ENCODE measurements around the gene PLB1.

PLB1 gene

DNA sequence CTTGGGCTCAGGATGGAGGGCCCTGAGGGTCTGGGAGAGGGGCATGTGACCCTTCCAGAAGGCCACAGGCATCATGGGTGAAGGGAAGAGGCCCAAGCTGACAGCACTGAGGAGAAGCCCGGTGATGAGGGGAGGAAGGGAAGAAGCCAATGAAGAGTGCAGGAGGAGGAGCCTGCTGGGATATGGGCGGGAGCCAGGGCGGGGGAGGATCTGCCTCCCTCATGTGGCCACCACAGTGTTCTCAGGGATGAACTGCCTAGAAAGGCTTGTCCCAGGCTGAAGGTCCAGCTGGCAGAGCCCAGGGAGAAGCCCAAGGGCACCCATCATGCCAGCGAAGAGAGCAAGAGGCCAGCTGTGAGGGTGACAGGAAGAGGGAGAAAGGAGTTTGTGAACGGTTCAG lies 24.6 kb upstream of the PLB1 start:
- TF ChIP-seq, protein P1, sequence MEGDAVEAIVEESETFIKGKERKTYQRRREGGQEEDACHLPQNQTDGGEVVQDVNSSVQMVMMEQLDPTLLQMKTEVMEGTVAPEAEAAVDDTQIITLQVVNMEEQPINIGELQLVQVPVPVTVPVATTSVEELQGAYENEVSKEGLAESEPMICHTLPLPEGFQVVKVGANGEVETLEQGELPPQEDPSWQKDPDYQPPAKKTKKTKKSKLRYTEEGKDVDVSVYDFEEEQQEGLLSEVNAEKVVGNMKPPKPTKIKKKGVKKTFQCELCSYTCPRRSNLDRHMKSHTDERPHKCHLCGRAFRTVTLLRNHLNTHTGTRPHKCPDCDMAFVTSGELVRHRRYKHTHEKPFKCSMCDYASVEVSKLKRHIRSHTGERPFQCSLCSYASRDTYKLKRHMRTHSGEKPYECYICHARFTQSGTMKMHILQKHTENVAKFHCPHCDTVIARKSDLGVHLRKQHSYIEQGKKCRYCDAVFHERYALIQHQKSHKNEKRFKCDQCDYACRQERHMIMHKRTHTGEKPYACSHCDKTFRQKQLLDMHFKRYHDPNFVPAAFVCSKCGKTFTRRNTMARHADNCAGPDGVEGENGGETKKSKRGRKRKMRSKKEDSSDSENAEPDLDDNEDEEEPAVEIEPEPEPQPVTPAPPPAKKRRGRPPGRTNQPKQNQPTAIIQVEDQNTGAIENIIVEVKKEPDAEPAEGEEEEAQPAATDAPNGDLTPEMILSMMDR (IDR thresholded peaks at IDR 0.05): no peak

DNA sequence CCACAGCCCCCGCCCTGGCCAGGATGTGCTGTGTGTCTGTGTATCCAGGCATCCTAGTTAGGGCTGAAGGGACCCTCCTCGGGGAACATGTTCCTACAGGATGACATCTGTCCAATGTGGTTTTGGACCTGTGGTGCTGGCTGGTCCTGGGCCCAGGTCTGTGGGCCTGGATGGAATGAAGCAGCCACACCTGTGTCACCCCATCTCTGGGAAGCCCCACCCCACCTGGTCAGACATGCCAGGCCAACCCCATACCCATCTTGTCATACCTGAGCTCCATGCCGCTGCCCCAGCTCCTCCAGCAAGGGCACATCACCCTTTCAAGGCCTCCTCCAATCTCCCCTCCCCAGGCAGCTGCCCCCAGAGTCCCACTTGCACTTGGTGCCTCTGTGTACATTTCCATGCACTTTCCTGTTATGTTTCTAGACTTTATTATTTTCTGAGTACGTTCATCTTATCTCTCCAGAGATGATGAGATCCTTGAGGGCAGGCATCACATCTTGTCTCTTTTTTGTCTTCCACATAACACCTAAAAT lies 24.1 kb upstream of the PLB1 start:
- TF ChIP-seq, protein P1 (IDR thresholded peaks at IDR 0.05): no peak

DNA sequence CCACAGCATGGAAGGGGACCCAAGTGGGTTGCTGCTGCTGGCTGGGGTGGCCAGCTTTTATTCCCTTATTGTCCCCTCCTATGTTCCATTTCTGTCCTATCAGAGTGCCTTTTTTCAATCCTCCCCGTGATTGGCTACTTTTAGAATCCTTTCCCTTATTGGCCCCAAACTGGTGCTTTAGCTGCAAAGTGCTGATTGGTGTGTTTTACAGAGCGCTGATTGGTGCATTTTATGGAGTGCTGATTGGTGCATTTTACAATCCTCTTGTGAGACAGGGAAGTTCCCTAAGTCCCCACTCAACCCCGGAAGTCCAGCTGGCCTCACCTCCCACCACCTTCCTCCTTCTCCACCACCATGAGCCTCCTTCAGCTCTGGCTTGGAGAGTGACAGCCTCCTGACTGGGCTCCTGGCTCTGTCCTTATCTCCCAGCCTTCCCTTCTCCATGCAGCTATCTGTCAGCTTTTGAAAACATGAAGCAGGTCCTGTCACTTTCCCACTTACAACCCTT lies 20.7 kb upstream of the PLB1 start:
- TF ChIP-seq, protein P1 (IDR thresholded peaks at IDR 0.05): no peak

DNA sequence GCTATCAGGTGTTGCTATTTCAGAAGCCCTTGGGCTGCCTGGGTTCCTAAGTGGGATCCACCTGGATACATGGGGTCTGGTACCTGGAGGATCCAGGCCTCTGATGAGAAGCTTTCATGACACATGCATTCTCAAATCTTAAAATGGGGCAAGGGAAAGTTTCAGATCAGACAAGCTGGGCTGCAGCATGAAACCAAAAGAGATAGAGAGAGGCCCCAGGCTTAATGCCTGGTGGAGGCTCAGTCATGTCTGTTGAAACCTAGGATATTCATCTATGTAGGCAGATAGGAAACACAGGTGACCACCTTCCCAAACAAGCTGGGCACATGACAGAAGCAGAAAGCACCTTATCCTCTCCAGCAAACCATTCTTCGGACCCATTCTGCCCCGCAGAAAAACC lies 18.8 kb upstream of the PLB1 start:
- TF ChIP-seq, protein P1 (IDR thresholded peaks at IDR 0.05): no peak

DNA sequence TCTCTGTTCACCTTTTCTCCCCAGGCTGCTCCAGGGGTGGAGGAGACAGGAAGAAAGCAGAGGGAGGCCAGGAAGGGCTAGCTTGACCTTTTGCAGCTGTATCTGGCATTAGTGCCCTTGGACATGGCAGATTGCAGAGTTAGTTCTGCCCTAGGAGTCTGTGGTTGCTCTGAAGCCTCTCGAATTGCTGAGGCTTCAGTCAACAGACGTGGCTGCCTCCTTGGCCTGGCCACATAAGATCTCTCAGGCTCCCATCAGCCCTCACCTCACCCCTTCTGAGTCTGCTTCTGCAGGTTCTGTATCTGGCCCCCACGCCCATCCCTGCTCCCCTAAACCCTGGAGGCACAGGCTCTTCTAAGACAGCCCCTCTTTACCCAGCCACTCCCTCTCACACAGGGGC lies 18.2 kb upstream of the PLB1 start:
- TF ChIP-seq, protein P1 (IDR thresholded peaks at IDR 0.05): no peak

DNA sequence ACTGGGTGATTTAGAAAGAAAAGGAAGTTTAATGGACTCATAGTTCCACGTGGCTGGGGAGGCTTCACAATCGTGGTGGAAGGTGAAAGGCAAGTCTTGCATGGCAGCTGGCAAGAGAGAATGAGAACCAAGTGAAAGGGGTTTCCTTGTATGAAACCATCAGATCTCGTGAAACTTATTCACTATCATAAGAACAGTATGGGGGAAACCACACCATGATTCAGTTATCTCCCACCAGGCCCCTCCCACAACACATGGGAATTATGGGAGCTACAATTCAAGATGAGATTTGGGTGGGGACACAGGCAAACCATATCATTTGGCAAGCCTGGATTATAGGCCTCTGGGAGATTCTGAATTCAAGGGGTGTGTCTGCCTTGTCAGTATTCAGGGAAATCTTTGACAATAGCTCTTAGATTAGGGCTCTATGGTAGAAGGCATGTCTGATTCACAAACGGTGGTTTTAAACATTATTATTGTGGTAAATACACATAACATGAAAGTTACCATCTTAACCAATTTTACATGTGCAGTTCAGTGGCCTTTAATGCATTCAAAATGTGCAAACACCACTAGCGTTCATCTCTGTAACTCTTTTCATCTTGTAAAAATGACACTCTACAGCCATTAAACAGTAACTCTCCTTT lies 15.3 kb upstream of the PLB1 start:
- TF ChIP-seq, protein P1 (IDR thresholded peaks at IDR 0.05): no peak

DNA sequence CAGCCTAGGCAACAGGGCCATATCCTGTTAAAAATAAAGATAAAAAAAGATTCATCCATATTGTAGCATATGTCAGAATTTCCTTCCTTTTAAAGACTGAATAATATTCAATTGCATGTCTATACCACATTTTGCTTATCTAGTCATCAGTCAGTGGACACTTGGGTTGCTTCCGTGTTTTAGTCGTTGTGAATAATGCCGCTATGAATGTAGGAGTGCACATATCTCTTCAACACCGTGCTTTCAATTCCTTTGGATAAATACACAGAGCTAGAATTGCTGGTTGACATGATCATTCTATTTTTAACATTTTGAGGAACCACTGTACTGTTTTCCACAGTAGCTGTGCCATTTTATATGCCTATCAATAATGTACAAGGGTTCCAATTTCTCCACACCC lies 14.0 kb upstream of the PLB1 start:
- TF ChIP-seq, protein P1 (IDR thresholded peaks at IDR 0.05): no peak

All from LNCAP (cell line).